ENCODE measurements around the gene STAC3. TPM values are rescaled to one million over a fixed set of nuclear protein-coding genes. Genes with fewer than 3 reads are reported as not detected.

Gene STAC3
- total RNA-seq, 2 donors from 2014 or later: 0.78 to 2.0 TPM

DNA sequence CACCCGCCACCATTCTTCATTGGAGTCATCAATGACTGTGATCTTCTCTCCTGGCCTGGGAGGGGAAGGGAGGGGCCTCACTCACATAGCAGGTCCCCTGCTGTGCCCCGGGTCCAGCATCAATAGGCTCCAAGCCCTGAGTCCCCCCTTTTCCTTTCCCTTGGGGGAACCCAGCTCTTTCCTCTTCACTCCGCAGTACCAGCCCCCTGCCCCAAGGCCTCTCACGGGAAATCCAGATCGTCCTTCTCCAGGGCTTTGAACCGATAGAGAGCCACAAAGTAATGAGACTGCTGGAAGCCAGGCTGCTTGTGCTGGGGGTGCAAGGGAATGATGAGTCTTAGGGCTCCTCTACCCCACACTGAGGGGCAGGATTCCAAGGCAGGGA, 6.7 kb downstream of the STAC3 start:
- Histone ChIP-seq H3K4me3 (no peak overlapping the region), H3K9me3 (no peaks in the 10 kb centered on the region), H3K27ac (no peak overlapping the region), H3K36me3 (replicated peaks in 1 of 2; ENCODE audit: insufficient read depth in 1 of 2, low read depth in 2 of 2) (no peaks in the 10 kb centered on the region), H3K4me1 (peaks cover 43% of the 10 kb centered on the region), H3K27me3 (peaks cover 0 to 21% of the 10 kb centered on the region in 2 donors)
- ATAC-seq (no peak), DNase-seq (no peak)
- TF ChIP-seq, protein P1, sequence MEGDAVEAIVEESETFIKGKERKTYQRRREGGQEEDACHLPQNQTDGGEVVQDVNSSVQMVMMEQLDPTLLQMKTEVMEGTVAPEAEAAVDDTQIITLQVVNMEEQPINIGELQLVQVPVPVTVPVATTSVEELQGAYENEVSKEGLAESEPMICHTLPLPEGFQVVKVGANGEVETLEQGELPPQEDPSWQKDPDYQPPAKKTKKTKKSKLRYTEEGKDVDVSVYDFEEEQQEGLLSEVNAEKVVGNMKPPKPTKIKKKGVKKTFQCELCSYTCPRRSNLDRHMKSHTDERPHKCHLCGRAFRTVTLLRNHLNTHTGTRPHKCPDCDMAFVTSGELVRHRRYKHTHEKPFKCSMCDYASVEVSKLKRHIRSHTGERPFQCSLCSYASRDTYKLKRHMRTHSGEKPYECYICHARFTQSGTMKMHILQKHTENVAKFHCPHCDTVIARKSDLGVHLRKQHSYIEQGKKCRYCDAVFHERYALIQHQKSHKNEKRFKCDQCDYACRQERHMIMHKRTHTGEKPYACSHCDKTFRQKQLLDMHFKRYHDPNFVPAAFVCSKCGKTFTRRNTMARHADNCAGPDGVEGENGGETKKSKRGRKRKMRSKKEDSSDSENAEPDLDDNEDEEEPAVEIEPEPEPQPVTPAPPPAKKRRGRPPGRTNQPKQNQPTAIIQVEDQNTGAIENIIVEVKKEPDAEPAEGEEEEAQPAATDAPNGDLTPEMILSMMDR (IDR thresholded peaks at IDR 0.05): no peak
- no peak for TF ChIP-seq POLR2A (IDR thresholded peaks at IDR 0.05)
- 40 to 46% methylated on average over 5 to 6 of the region's 6 CpGs for WGBS, 2 donors
- intact Hi-C loops (cut with DNase I): loop anchor here (2.0 kb wide), 1 partner anchor 32 kb away; no protein-coding TSS in a partner anchor

DNA sequence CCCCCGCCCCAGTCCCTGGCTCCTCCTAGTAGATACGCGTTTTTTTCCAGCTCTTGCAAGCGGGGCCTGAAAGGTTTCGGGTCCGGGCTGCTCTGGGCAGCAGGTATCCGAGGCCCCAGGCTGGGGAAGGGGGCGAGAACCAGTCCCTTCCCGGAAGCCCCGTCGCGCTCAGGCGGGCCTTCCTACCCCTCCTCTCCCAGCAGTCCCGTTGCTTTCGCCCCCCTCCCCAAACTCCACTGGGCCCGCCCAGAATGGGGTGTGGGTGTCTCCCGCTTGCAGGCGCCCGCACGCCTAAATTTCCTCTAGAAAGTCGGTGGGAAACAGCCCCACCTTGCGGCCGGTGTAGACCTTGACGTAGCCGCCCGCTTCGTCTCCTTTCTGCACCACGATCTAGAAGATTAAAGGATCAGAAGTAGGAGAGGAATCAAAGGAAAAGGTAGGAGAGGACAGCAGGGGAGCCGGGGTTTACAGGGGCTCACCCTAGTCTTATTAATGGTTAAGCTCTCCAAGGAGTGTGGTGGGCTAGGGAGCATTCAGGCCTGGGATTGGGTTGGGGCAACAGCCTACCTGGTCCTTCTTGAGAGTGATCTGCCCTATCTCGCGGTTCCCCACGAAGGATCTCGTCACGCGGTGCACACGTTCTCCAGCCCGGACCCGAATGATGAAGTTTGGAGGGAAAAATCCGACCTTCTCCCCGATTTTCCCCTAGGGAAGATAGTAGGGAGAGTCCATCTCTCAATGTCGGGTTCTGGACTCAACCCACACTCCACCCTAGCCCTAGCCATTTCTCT, 7.3 kb downstream of the STAC3 start:
- no peaks in the 10 kb centered on the region for H3K36me3 ChIP-seq (replicated peaks in 1 of 2; ENCODE audit: insufficient read depth in 1 of 2, low read depth in 2 of 2)
- intact Hi-C loops (cut with DNase I): loop anchor here (2.0 kb wide), 1 partner anchor 31 kb away; no protein-coding TSS in a partner anchor
- peaks cover 0 to 22% of the 10 kb centered on the region in 2 donors for H3K27me3 ChIP-seq
- no peak for TF ChIP-seq POLR2A (IDR thresholded peaks at IDR 0.05)
- TF ChIP-seq, protein P1 (IDR thresholded peaks at IDR 0.05): peak; percentile 64 to 81 (median 76)
- DNase-seq (peak; percentile 81 to 86 (median 84)), ATAC-seq (peak; percentile 57)
- H3K4me1 ChIP-seq: peaks cover 49% of the 10 kb centered on the region
- no peak overlapping the region for H3K4me3 ChIP-seq
- H3K27ac ChIP-seq: peak overlapping the region in 1 of 4 donors; percentile 3
- WGBS, 2 donors: 6 to 8% methylated on average over 14 to 41 of the region's 41 CpGs
- H3K9me3 ChIP-seq: no peaks in the 10 kb centered on the region

DNA sequence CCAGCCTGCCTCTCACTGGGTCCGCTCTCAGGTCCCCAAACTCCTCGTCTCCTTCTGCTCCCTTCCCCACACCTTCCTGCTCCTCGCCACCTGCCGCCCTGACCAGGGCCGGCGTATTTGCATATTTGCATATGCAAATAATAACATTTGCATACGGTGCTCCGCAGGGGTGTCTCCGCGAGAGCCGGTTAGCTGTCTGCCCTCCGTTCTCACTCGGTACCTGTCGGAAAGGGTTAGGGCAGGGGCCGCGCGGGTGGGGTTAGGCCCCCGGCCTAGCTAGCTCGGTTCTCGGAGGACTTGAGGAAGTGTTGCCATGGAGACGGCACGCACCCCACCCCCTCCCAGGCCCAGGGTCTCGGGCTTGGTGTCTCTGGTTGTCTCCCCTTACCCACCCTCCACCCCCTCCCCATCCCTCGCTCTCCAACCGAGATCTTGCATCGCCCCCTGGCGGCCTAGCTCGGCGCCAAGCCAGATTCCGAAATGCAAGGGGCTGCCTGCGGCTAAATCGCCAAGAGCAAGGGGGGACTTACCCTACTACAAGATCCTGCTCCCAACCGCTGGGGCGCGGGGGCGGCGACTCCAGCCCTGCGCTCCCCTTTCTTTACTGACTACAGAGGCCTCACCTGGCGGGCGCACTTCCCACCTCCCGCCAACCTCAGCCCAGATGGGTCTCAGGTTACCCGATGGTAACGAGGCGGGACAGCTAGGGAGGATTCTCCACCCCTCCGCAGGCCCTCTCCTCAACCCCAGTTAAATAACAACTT, 8.1 kb downstream of the STAC3 start:
- Histone ChIP-seq H3K4me3 (no peak overlapping the region), H3K36me3 (replicated peaks in 1 of 2; ENCODE audit: insufficient read depth in 1 of 2, low read depth in 2 of 2) (no peaks in the 10 kb centered on the region), H3K9me3 (no peaks in the 10 kb centered on the region), H3K27ac (peak overlapping the region in 2 of 4 donors; percentile 3 to 32), H3K27me3 (peaks cover 0 to 22% of the 10 kb centered on the region in 2 donors), H3K4me1 (peaks cover 58% of the 10 kb centered on the region)
- intact Hi-C loops (cut with DNase I): no loop called here
- DNase-seq (peak; percentile 58 to 74 (median 65)), ATAC-seq (peak; percentile 20)
- 1 to 2% methylated on average over 16 to 45 of the region's 45 CpGs for WGBS, 2 donors
- TF ChIP-seq, protein P1 (IDR thresholded peaks at IDR 0.05): peak; percentile 43 to 56 (median 46)
- TF ChIP-seq POLR2A (IDR thresholded peaks at IDR 0.05): no peak

DNA sequence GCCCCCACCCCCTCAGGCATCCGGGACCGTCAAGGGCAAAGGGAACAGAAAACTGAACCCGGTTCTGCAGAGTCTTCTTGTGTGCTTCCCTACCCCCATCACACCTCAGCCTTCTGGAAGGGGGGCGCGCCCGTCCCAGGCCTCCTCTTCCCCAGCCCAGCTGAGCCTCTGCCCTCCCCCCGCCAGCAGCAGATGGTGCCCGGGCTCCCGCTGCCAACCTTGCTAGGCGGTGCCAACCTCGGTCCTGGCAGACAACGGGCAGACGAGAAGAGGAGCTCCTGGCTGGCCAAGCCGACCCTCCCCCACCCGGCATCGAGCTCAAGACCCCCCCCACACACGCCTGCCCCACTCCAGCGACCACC, 8.7 kb downstream of the STAC3 start:
- WGBS, 2 donors: 0% methylated on average over 5 to 18 of the region's 18 CpGs
- H3K4me1 ChIP-seq: peaks cover 61% of the 10 kb centered on the region

More for the DNA sequence above, 8.7 kb downstream of the STAC3 start:
- Histone ChIP-seq H3K9me3 (no peaks in the 10 kb centered on the region), H3K36me3 (replicated peaks in 1 of 2; ENCODE audit: insufficient read depth in 1 of 2, low read depth in 2 of 2) (no peaks in the 10 kb centered on the region), H3K27ac (peak overlapping the region in 1 of 4 donors; percentile 32), H3K27me3 (peaks cover 0 to 22% of the 10 kb centered on the region in 2 donors), H3K4me3 (no peak overlapping the region)
- intact Hi-C loops (cut with DNase I): no loop called here
- DNase-seq (peak; percentile 54 to 76 (median 66)), ATAC-seq (no peak)
- no peak for TF ChIP-seq POLR2A (IDR thresholded peaks at IDR 0.05)
- TF ChIP-seq, protein P1 (IDR thresholded peaks at IDR 0.05): no peak

All from body of pancreas (tissue), 4 donors.